Activated T-helper 2 cell treated with anti-CD3 and anti-CD28 coated beads, Interferon-gamma antibody, Interleukin-2, Interleukin-4, amounts not matched to agents 10 μg/mL and 5 μg/mL and 100 μg/mL, durations not matched to agents 14 hours and 24 hours and 36 hours (primary cell): ENCODE measurements around the gene KIF6. TPM values are rescaled to one million over a fixed set of nuclear protein-coding genes. Genes with fewer than 3 reads are reported as not detected.
"Not testable (repeated sequence)": the region's sequence is repeated elsewhere in the genome, so short reads cannot be mapped to it uniquely, and the experiment has no call there.

Source experiments
- DNase-seq: peaks from one replicate; pipeline ENCODE4 v3.0.0; 2021; ENCODE audit warnings: low spot score
- H3K27ac Mint-ChIP-seq: one replicate; pipeline ENCODE4 v1.8.0; 2021; ENCODE audit warnings: mixed read lengths
- H3K27me3 Mint-ChIP-seq: one replicate; pipeline ENCODE4 v1.8.0; 2021; ENCODE audit warnings: low read depth, mixed read lengths
- H3K36me3 Mint-ChIP-seq: one replicate; pipeline ENCODE4 v1.8.0; 2021; ENCODE audit warnings: low read depth, mixed read lengths
- H3K4me1 Mint-ChIP-seq: one replicate; pipeline ENCODE4 v1.8.0; 2021; ENCODE audit warnings: low read depth, mixed read lengths
- H3K4me3 Mint-ChIP-seq: one replicate; pipeline ENCODE4 v1.8.0; 2021; ENCODE audit warnings: low read depth, mild to moderate bottlenecking, moderate library complexity, mixed read lengths
- H3K9me3 Mint-ChIP-seq: one replicate; pipeline ENCODE4 v1.8.0; 2021; ENCODE audit warnings: mixed read lengths
- intact Hi-C: fragments of 100-400 bp; cut with micrococcal nuclease; formaldehyde crosslinking; loops from one replicate; pipeline ENCODE4 v1.15.1; 2023
- total RNA-seq: library from RNA; stranded (reverse); gene quantifications from 2 replicates; pipeline ENCODE4 v1.2.3, GENCODE V29; 2022

KIF6 gene
- total RNA-seq, 1 donor from 2014 or later, result 0.25 TPM

GRCh38 chr6:39294899-39295298 lies 430.3 kb downstream of the KIF6 start:
- H3K36me3 Mint-ChIP-seq, result no peaks in the 10 kb centered on the region

DNA sequence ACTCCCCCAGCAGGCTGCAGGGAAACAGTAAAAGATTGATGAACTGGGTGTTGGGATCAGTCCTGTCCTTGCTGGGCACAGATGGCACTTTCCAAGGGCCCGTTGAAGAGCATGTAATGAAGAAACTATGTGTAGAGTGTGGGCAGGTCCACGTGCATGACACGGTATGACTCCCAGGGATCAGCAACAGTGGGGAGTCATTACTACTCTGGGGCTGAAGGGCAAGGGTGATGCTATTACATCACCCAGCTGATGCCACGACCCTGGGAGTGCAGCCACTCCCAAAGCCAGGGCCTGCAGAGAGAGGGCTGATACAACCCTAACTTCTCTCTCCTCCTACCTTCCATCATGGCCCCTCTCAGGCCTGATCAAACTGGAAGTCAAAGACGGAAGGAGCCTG lies 431.1 kb downstream of the KIF6 start:
- intact Hi-C loops, result no loop called here
- no peak overlapping the region for H3K4me3 Mint-ChIP-seq
- peaks cover 4% of the 10 kb centered on the region for H3K4me1 Mint-ChIP-seq
- no peaks in the 10 kb centered on the region for H3K9me3 Mint-ChIP-seq
- no peaks in the 10 kb centered on the region for H3K36me3 Mint-ChIP-seq
- no peak overlapping the region for H3K27ac Mint-ChIP-seq
- DNase-seq, result no peak
- no peaks in the 10 kb centered on the region for H3K27me3 Mint-ChIP-seq

More at GRCh38 chr6:39294899-39295298, 430.3 kb downstream of the KIF6 start:
- H3K27me3 Mint-ChIP-seq, result no peaks in the 10 kb centered on the region
- no peaks in the 10 kb centered on the region for H3K4me1 Mint-ChIP-seq
- H3K4me3 Mint-ChIP-seq, result no peak overlapping the region
- H3K9me3 Mint-ChIP-seq, result no peaks in the 10 kb centered on the region
- H3K27ac Mint-ChIP-seq, result no peak overlapping the region
- no peak for DNase-seq
- intact Hi-C loops, result no loop called here

GRCh38 chr6:39292637-39293036 lies 432.6 kb downstream of the KIF6 start:
- H3K27me3 Mint-ChIP-seq, result peaks cover 3% of the 10 kb centered on the region
- no peak overlapping the region for H3K27ac Mint-ChIP-seq
- H3K36me3 Mint-ChIP-seq, result no peaks in the 10 kb centered on the region
- intact Hi-C loops, result no loop called here
- no peaks in the 10 kb centered on the region for H3K9me3 Mint-ChIP-seq
- no peak for DNase-seq
- H3K4me1 Mint-ChIP-seq, result peaks cover 7% of the 10 kb centered on the region
- no peak overlapping the region for H3K4me3 Mint-ChIP-seq

GRCh38 chr6:39289490-39289889 lies 435.7 kb downstream of the KIF6 start:
- Mint-ChIP-seq H3K4me3 (no peak overlapping the region), H3K9me3 (no peaks in the 10 kb centered on the region), H3K27me3 (peaks cover 9% of the 10 kb centered on the region), H3K4me1 (peaks cover 7% of the 10 kb centered on the region), H3K36me3 (no peaks in the 10 kb centered on the region), H3K27ac (no peak overlapping the region)
- DNase-seq, result no peak
- intact Hi-C loops, result no loop called here

- Mint-ChIP-seq H3K27me3 (peaks cover 10% of the 10 kb centered on the region), H3K4me1 (peaks cover 7% of the 10 kb centered on the region), H3K27ac (no peak overlapping the region), H3K9me3 (no peaks in the 10 kb centered on the region), H3K4me3 (no peak overlapping the region), H3K36me3 (no peaks in the 10 kb centered on the region)
- intact Hi-C loops, result no loop called here
- no peak for DNase-seq
Measured at GRCh38 chr6:39287601-39288000, 437.6 kb downstream of the KIF6 start.

DNA sequence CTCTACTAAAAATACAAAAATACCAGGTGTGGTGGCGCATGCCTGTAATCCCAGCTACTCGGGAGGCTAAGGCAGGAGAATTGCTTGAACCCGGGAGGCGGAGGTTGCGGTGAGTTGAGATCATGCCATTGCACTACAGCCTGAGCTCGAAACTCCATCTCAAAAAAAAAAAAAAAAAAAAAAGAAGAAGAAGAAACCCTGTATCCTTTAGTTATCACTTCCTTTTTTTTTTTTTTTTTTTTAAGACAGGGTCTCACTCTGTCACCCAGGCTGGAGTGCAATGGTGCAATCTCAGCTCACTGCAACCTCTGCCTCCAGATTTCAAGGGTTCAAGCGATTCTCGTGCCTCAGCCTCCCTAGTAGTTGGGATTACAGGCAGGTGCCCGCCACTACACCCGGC lies 438.6 kb downstream of the KIF6 start:
- intact Hi-C loops, H3K27ac Mint-ChIP-seq, DNase-seq, H3K4me1 Mint-ChIP-seq, H3K4me3 Mint-ChIP-seq, H3K36me3 Mint-ChIP-seq, H3K9me3 Mint-ChIP-seq: not testable (repeated sequence)
- peaks cover 10% of the 10 kb centered on the region for H3K27me3 Mint-ChIP-seq

DNA sequence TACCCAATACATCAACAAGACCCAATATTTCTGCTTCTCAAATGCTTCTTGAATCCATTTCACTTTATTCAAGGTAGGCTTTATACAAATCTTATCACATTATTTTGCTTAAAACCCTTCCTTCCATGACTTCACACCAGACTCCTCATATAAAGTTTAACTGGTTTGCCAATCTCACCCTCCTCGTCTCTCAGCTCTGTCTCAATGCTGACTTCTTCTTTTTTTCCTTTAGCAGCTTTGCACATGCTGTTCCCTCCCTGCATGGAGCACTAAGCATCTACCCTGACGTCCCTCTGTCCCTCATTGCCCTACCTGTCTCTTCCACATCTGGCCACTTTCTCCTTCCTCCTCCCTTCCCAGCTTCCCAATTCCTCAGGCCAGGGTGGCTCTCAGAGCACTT lies 442.4 kb downstream of the KIF6 start:
- no peak overlapping the region for H3K4me3 Mint-ChIP-seq
- no peak for DNase-seq
- no peak overlapping the region for H3K27ac Mint-ChIP-seq
- no peaks in the 10 kb centered on the region for H3K9me3 Mint-ChIP-seq
- H3K36me3 Mint-ChIP-seq, result no peaks in the 10 kb centered on the region
- peaks cover 9% of the 10 kb centered on the region for H3K27me3 Mint-ChIP-seq
- intact Hi-C loops, result no loop called here
- H3K4me1 Mint-ChIP-seq, result no peaks in the 10 kb centered on the region

DNA sequence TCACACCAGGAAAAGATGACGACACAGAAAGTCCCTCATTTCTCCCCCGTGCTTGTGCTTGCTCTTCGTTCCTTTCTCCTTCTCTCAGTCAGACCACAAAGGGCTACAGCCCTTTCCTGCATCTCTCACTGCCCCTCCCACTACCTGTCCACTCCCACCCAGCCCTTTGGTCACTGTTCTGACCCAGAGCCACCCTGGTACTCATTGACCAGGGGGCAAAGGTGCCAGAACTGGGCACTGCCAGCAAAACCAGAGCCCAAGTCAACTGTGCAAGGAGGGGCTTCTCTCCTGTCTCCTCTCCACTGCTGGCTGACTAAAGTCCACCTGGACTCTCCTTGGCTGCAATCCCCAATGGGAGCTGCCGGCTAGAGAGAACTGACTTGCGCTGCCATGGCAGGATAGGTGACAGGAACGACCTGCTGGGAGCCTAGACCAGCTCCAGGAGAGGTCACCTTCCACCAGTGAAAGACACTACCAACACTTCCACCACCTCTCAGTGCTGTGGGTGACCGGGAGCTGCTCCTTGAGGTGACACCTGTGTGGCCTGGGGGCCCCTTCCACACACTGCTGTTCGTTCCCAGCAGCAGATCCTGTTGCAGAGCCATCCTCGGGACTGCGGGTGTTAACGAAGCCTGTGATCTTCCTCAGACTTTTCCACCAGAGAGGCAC lies 443.8 kb downstream of the KIF6 start:
- Mint-ChIP-seq H3K4me1 (no peaks in the 10 kb centered on the region), H3K27me3 (peaks cover 19% of the 10 kb centered on the region), H3K27ac (no peak overlapping the region), H3K4me3 (no peak overlapping the region), H3K36me3 (no peaks in the 10 kb centered on the region), H3K9me3 (no peaks in the 10 kb centered on the region)
- DNase-seq, result no peak
- intact Hi-C loops, result no loop called here

DNA sequence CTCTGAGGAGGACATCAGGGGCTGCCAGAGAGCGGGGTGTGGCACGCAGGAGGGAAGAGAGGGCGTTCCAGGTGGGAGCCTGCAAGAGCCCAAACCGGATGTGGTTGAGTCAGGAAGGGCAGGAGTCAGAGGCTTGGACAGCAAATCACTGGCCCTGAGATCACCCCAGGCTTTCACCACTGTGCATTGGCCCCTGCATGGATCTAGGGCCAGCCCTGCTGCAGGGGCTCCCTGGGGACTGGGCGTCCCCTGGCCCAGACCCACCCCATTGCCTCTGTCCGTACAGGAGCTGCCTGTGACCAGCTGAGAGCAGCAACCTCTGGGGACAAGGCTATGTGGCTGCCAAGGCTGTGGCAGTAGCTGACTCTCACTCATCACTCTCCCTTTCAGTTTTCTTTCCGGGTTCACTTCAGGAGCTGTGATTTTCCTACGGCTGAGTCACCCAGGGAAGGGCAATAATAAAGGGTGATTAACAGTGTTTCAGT lies 444.9 kb downstream of the KIF6 start:
- no peak for DNase-seq
- Mint-ChIP-seq H3K4me1 (no peaks in the 10 kb centered on the region), H3K27ac (no peak overlapping the region), H3K9me3 (no peaks in the 10 kb centered on the region), H3K4me3 (no peak overlapping the region), H3K36me3 (no peaks in the 10 kb centered on the region), H3K27me3 (peaks cover 17% of the 10 kb centered on the region)
- intact Hi-C loops, result no loop called here

Other genes with a start within 250 kb of the KIF6 start
- gene DAAM2, start 67.0 kb upstream of the KIF6 start, total RNA-seq, result not detected in 2 replicates
- gene MOCS1, start 209.1 kb upstream of the KIF6 start, total RNA-seq, result 1.2 and 1.6 TPM in 2 replicates